Measurements from ENCODE around the gene NAIP.
"Not testable (repeated sequence)": the region's sequence is repeated elsewhere in the genome, so short reads cannot be mapped to it uniquely, and the experiment has no call there.

Gene NAIP, protein sequence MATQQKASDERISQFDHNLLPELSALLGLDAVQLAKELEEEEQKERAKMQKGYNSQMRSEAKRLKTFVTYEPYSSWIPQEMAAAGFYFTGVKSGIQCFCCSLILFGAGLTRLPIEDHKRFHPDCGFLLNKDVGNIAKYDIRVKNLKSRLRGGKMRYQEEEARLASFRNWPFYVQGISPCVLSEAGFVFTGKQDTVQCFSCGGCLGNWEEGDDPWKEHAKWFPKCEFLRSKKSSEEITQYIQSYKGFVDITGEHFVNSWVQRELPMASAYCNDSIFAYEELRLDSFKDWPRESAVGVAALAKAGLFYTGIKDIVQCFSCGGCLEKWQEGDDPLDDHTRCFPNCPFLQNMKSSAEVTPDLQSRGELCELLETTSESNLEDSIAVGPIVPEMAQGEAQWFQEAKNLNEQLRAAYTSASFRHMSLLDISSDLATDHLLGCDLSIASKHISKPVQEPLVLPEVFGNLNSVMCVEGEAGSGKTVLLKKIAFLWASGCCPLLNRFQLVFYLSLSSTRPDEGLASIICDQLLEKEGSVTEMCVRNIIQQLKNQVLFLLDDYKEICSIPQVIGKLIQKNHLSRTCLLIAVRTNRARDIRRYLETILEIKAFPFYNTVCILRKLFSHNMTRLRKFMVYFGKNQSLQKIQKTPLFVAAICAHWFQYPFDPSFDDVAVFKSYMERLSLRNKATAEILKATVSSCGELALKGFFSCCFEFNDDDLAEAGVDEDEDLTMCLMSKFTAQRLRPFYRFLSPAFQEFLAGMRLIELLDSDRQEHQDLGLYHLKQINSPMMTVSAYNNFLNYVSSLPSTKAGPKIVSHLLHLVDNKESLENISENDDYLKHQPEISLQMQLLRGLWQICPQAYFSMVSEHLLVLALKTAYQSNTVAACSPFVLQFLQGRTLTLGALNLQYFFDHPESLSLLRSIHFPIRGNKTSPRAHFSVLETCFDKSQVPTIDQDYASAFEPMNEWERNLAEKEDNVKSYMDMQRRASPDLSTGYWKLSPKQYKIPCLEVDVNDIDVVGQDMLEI (N-terminal part only)

DNA sequence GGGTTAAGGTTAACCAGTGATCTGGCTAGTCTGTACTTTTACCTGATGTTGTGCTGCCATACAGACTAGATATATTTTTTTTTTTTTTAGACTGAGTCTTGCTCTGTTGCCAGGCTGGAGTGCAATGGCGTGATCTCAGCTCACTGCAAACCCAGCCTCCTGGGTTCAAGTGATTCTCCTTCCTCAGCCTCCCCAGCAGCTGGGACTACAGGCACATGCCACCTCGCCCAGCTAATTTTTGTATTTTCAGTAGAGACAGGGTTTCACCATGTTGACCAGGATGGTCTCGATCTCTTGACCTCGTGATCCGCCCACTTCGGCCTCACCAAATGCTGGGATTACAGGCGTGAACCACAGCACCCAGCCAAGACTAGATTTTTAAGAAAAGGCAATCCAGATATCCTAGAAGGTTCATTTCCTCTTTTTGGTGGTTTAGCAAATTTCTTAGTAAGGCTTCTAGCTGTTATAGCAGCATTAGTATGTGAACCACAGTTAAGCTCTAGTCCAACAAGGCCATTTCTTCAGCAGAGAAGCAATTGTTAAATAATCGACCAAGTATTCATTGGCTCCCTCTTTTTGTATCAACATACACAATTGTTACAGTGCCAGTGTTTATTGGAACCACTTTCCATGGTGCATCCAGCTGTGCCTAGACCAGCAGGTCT, at the start of gene NAIP:
Gene NAIP (minus strand): TSS at position 51 of the 665 bp plus-strand sequence. CDS start 12,424 bp downstream, outside the sequence.
- DNase-seq, result not testable (repeated sequence)

DNA sequence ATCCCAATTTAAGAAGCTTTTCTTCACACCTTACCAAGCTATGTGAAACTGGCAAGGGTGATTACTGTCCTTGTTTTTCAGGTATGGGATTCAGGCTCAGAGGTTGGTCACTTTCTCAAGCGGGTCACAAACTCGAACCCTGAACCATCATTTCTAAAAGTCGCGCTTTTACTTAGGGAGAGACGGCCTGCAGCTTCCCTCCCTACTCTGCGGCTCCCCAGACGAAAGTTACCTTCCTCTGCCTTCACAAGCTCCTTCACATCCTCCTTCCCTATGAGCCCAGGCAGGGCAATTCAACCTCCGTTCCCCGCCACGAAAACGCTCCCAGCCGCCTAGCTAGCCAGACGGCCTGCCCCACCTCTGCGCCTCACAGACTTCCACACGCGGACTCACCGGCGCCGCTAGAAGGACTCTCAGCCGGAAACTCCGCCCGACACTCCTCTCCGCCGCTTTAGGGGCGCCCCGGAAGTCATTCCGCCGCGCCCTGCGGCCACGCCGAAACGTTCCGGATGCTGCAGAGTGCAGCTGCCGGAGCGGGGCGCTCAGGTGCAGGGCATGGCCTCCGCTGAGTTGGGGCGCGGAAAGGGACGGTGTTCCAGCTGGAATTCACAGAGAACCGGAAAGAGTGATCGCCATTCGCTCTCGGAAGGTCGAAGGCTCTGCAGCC, 42.3 kb upstream of the NAIP start, which contains the start of gene GTF2H2:
Gene GTF2H2 (minus strand): TSS at position 415 of the 667 bp plus-strand sequence. CDS start 4,913 bp downstream, outside the sequence.
- not testable (repeated sequence) for DNase-seq

GRCh38 chr5:71061322-71061721, 36.2 kb upstream of the NAIP start:
- not testable (repeated sequence) for DNase-seq

- DNase-seq, result not testable (repeated sequence)
Measured at GRCh38 chr5:71059426-71059825, 34.3 kb upstream of the NAIP start.

GRCh38 chr5:71044808-71045207, 19.7 kb upstream of the NAIP start:
- DNase-seq, result not testable (repeated sequence)

- not testable (repeated sequence) for DNase-seq
Measured at GRCh38 chr5:71044128-71044527, 19.0 kb upstream of the NAIP start.

- DNase-seq, result not testable (repeated sequence)
Measured at GRCh38 chr5:71031046-71031776, 6.1 kb upstream of the NAIP start.

DNA sequence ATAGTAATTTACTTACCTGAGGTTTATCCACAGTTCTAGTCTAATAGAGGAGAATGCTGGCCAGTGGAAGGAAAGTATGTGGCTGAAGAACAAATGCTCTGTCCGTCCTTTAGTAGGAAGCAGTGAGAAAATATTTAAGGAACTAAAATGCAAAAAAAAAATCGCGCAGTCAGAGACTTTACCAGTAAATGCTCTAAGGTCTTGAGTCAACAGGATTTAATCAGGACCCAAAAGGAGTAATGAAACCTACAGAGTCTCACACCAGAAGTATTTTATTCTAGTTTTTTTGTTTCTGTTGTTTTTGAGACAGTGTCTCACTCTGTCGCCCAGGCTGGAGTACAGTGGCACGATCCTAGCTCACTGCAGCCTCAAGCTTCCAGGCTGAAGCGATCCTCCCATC, 4.5 kb downstream of the NAIP start:
- DNase-seq, result not testable (repeated sequence)

GRCh38 chr5:71018376-71019005, 6.6 kb downstream of the NAIP start:
- not testable (repeated sequence) for DNase-seq

GRCh38 chr5:71014176-71014575, 11.0 kb downstream of the NAIP start:
- no peak for DNase-seq

DNA sequence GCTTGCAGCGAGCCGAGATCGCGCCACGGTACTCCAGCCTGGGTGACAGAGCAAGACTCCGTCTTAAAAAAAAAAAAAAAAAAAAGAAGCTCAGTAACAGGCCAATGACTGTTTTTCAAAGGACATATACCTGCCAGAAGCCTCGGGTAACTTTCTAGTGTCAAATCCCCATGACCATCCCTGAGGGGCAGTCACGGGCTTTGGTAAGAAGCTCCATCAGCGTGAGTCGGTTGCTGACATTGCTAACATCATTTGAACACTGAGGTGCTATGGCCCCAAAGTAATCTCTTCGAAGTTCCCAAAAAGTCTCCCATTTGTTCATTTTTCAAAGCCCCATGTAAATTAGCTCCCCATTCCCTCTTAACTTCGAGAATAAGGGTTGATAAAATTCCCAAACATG, 11.6 kb downstream of the NAIP start:
- peak; percentile 25 for DNase-seq

GRCh38 chr5:71011194-71011792, 13.8 kb downstream of the NAIP start:
- no peak for DNase-seq

DNA sequence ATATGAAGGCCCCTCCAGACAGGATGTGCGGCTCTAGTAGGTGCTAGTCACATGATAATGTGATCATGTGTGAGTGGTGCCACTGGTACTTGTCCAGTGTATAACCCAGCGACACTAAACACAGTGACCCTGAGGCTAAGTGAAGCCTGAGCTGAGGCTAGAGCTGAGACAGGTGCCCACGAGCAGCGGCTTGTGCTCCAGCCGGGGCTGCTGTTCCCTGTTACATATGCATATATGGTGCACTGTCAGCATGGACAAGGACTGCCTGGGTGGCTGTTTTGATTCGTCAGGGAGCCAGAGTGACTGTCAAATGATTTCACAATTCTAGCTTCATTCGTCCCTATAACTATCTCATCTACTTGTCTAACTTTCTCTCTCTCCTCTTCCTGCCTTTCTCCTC, 18.2 kb downstream of the NAIP start:
- DNase-seq, result not testable (repeated sequence)

GRCh38 chr5:70984882-70985281, 40.3 kb downstream of the NAIP start:
- not testable (repeated sequence) for DNase-seq

DNA sequence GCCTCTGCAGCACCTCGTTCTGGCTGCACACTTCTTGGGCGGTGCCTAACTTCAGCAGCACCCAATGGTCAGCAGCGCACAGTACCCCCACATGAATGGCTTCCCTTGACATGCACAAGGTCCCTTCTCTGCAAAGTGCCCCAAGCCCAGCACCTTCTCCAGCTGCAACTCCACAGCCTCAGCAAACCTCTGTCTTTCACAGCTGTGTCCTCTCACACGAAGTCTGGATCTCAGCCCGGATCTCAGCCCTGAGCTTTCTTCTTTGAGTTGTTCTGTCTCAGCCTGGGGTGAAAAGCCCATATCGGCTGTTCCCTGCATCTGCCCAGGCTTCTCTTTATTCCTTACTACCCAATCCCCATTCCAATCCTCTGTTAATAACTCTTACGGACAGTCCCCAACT, 57.9 kb downstream of the NAIP start:
- DNase-seq, result not testable (repeated sequence)

GRCh38 chr5:70964531-70964930, 60.6 kb downstream of the NAIP start:
- DNase-seq, result not testable (repeated sequence)

GRCh38 chr5:70953068-70953467, 72.1 kb downstream of the NAIP start:
- not testable (repeated sequence) for DNase-seq

DNA sequence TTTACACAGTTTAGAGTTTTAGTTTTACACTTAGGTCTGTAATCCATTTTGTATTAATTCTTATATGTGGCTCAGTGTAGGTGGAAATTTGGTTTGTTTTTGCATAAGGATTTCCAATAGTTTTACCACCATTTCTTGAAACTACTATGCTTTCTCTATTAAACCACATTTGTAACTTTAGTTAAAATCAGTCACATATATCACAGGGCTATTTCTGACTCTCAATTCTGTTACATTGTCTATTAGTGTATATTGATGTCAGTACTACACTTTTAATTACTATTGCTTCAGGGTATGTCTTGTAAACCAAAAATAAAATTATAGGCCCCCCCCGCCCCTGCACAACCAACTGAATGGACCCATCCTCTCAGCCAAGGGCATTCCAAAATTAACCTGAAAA, 92.6 kb downstream of the NAIP start:
- DNase-seq, result not testable (repeated sequence)

GRCh38 chr5:70931709-70932368, 93.3 kb downstream of the NAIP start:
- DNase-seq, result not testable (repeated sequence)

DNA sequence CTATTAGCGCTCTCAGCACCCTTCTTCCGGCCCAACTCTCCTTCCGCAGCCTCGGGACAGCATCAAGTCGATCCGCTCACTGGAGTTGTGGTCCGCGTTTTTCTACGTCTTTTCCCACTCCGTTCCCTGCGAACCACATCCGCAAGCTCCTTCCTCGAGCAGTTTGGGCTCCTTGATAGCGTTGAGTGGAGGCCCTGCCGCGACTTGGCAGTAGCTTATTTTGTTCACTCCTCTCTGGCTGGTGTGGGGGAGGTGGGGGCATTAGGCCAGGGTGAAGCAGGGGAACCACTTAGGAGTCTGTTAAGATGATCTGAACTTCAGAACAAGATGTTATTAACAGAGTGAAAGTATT, 100.0 kb downstream of the NAIP start:
- not testable (repeated sequence) for DNase-seq
